Measurements from ENCODE around the gene HLF.

Gene HLF

GRCh38 chr17:55254375-55254774, 10.4 kb upstream of the HLF start:
- no peak for DNase-seq (ENCODE audit: low read depth in 3 of 3, low spot score in 1 of 3)

GRCh38 chr17:55258578-55259135, 6.1 kb upstream of the HLF start:
- DNase-seq (ENCODE audit: low read depth in 3 of 3, low spot score in 1 of 3), result no peak

- DNase-seq (ENCODE audit: low read depth in 3 of 3, low spot score in 1 of 3), result no peak
Measured at GRCh38 chr17:55259684-55260111, 5.1 kb upstream of the HLF start.

GRCh38 chr17:55261311-55261710, 3.4 kb upstream of the HLF start:
- no peak for DNase-seq (ENCODE audit: low read depth in 3 of 3, low spot score in 1 of 3)

- DNase-seq (ENCODE audit: low read depth in 3 of 3, low spot score in 1 of 3), result no peak
Measured at GRCh38 chr17:55263569-55264277, 1.0 kb upstream of the HLF start.

GRCh38 chr17:55264278-55264644, 499 bp upstream of the HLF start:
- no peak for DNase-seq (ENCODE audit: low read depth in 3 of 3, low spot score in 1 of 3)

- DNase-seq (ENCODE audit: low read depth in 3 of 3, low spot score in 1 of 3), result no peak
Measured at GRCh38 chr17:55265311-55266021, 706 bp downstream of the HLF start.

GRCh38 chr17:55266051-55266957, 1.5 kb downstream of the HLF start:
- no peak for DNase-seq (ENCODE audit: low read depth in 3 of 3, low spot score in 1 of 3)

- no peak for DNase-seq (ENCODE audit: low read depth in 3 of 3, low spot score in 1 of 3)
Measured at GRCh38 chr17:55266958-55267688, 2.4 kb downstream of the HLF start.

GRCh38 chr17:55267777-55268648, 3.3 kb downstream of the HLF start:
- DNase-seq (ENCODE audit: low read depth in 3 of 3, low spot score in 1 of 3), result no peak

GRCh38 chr17:55268649-55269480, 4.1 kb downstream of the HLF start:
- DNase-seq (ENCODE audit: low read depth in 3 of 3, low spot score in 1 of 3), result no peak

GRCh38 chr17:55269894-55270293, 5.1 kb downstream of the HLF start:
- no peak for DNase-seq (ENCODE audit: low read depth in 3 of 3, low spot score in 1 of 3)

GRCh38 chr17:55271223-55271571, 6.4 kb downstream of the HLF start:
- no peak for DNase-seq (ENCODE audit: low read depth in 3 of 3, low spot score in 1 of 3)

- no peak for DNase-seq (ENCODE audit: low read depth in 3 of 3, low spot score in 1 of 3)
Measured at GRCh38 chr17:55271958-55272710, 7.4 kb downstream of the HLF start.

GRCh38 chr17:55272711-55273578, 8.2 kb downstream of the HLF start:
- no peak for DNase-seq (ENCODE audit: low read depth in 3 of 3, low spot score in 1 of 3)

- no peak for DNase-seq (ENCODE audit: low read depth in 3 of 3, low spot score in 1 of 3)
Measured at GRCh38 chr17:55273579-55274354, 9.0 kb downstream of the HLF start.

Data from stimulated activated CD4-positive, alpha-beta T cell treated with anti-CD3 and anti-CD28 coated beads, TNF-alpha, amount 100 ng/mL, for 1 hour (primary cell).